Bronchial epithelial cell (primary cell): ENCODE measurements around the gene HNRNPA3. TPM values are rescaled to one million over a fixed set of nuclear protein-coding genes. Genes with fewer than 3 reads are reported as not detected.
"Not testable (repeated sequence)": the region's sequence is repeated elsewhere in the genome, so short reads cannot be mapped to it uniquely, and the experiment has no call there.

Source experiments
- DNase-seq: peaks from one replicate; pipeline ENCODE4 v3.0.0-alpha.2; 2010; ENCODE audit warnings: low read depth
- FAIRE-seq: peaks from 2 replicates; lab custom pipeline; 2011; peaks lifted over from hg19 to GRCh38; lab: Jason Lieb, UNC
- H3K27me3 ChIP-seq: 2 replicates; pipeline ENCODE4 v1.5.1; 2011; ENCODE audit warnings: low read length; ENCODE audit not compliant: control insufficient read depth, insufficient read depth
- H3K36me3 ChIP-seq: 2 replicates; pipeline ENCODE4 v1.5.1; 2011; ENCODE audit warnings: low read length; ENCODE audit not compliant: control insufficient read depth, insufficient read depth
- H3K4me3 ChIP-seq: 2 replicates; pipeline ENCODE4 v1.5.1; 2011; ENCODE audit warnings: mild to moderate bottlenecking, low read depth, low read length, control low read depth
- CTCF ChIP-seq: IDR thresholded peaks from 2 replicates; pipeline ENCODE4 v1.5.1; 2011; ENCODE audit warnings: mild to moderate bottlenecking, moderate library complexity, low read length, control low read depth, inconsistent platforms; ENCODE audit not compliant: insufficient read depth, severe bottlenecking
- total RNA-seq: library from RNA; depleted of rRNA; stranded (reverse); fragments of >200 nt; gene quantifications from 2 replicates; pipeline ENCODE4 v1.2.1, GENCODE V29; 2014

HNRNPA3 gene
- total RNA-seq, 1 donor from 2014 or later: 30.5 TPM

- peaks cover 2% of the 10 kb centered on the region for H3K36me3 ChIP-seq
- peak overlapping the region; percentile 48 for H3K4me3 ChIP-seq
- TF ChIP-seq CTCF: no peak
- DNase-seq (no peak), FAIRE-seq (no peak)
- no peaks in the 10 kb centered on the region for H3K27me3 ChIP-seq
Measured at GRCh38 chr2:177211576-177212105, 953 bp upstream of the HNRNPA3 start.

GRCh38 chr2:177212891-177213856, 580 bp downstream of the HNRNPA3 start:
- peak; percentile 69 for DNase-seq
- peak overlapping the region; percentile 78 for H3K4me3 ChIP-seq
- FAIRE-seq: no peak
- peaks cover 5% of the 10 kb centered on the region for H3K36me3 ChIP-seq
- no peak for TF ChIP-seq CTCF
- H3K27me3 ChIP-seq: no peaks in the 10 kb centered on the region

GRCh38 chr2:177217247-177217843, 4.8 kb downstream of the HNRNPA3 start:
- H3K36me3 ChIP-seq: peaks cover 14% of the 10 kb centered on the region
- no peak overlapping the region for H3K4me3 ChIP-seq
- no peak for TF ChIP-seq CTCF
- FAIRE-seq (no peak), DNase-seq (no peak)
- H3K27me3 ChIP-seq: no peaks in the 10 kb centered on the region

GRCh38 chr2:177219787-177220186, 7.2 kb downstream of the HNRNPA3 start:
- H3K36me3 ChIP-seq: peaks cover 14% of the 10 kb centered on the region
- not testable (repeated sequence) for FAIRE-seq, H3K27me3 ChIP-seq, DNase-seq, H3K4me3 ChIP-seq

- Histone ChIP-seq H3K27me3 (no peaks in the 10 kb centered on the region), H3K4me3 (no peak overlapping the region), H3K36me3 (peaks cover 12% of the 10 kb centered on the region)
- DNase-seq (no peak), FAIRE-seq (no peak)
- no peak for TF ChIP-seq CTCF
Measured at GRCh38 chr2:177221534-177221933, 8.9 kb downstream of the HNRNPA3 start.

GRCh38 chr2:177221970-177222369, 9.4 kb downstream of the HNRNPA3 start:
- H3K27me3 ChIP-seq: no peaks in the 10 kb centered on the region
- no peak overlapping the region for H3K4me3 ChIP-seq
- no peak for TF ChIP-seq CTCF
- H3K36me3 ChIP-seq: peaks cover 12% of the 10 kb centered on the region
- no peak for FAIRE-seq
- no peak for DNase-seq

- not testable (repeated sequence) for FAIRE-seq, DNase-seq, H3K27me3 ChIP-seq, H3K36me3 ChIP-seq, H3K4me3 ChIP-seq
Measured at GRCh38 chr2:177223436-177223835, 10.8 kb downstream of the HNRNPA3 start.
